ENCODE measurements around the gene SAP25.
"Not testable (repeated sequence)": the region's sequence is repeated elsewhere in the genome, so short reads cannot be mapped to it uniquely, and the experiment has no call there.

Gene SAP25

DNA sequence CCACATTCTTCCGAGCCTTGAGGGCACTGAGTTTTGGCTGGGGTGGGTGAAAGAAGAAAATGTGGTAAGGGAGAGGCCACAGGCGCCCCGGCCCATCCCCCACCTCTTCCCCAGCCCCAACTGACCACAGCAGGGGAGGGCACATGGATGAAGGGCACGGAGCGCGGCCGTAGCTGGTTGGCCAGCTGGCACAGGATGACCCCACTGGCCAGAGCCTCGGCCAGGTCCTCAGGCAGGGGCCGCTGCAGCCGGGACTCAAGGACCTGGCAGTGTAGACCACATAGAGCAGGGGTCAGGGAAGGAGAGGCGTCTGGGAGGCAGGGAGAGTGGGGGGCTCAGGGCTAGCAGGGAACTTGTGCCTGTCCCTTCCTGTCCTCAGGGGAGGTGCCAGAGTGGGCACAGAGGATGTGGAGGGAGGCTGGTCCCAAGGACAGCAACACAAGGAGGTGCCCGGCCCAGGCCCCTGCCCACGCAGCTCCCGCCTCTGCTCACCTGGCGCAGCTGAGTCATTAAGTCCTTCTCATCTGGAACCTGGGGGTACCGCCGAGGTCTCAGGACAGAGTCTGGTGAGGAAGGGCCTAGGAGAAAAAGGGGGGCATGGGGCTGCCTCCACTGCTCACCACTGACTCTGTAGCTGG is 2.2 kb upstream of the SAP25 start:
- DNase-seq (ENCODE audit: low read depth): no peak

DNA sequence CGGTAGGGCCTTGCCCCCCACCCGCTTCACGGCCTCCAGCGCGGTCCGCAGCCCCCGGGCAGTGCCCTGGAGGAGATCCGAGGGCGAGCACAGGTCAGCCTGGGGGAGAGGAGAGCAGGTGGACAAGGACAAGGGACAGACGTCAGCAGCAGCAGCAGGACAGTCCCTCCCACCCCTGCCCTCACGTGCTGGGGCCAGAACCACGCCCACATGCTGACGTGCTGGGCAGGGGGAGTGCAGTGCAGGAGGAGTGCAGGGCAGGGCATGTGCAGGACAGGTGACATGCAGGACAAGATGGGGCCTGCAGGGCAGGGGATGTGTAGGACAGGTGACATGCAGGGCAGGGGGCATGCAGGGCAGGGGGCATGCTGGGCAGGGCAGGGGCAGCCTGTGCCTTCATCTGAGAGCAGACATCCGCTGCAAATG is 1.5 kb upstream of the SAP25 start:
- no peak for DNase-seq (ENCODE audit: low read depth)

- no peak for DNase-seq (ENCODE audit: low read depth)
Measured at GRCh38 chr7:100574362-100575205, 884 bp upstream of the SAP25 start.

DNA sequence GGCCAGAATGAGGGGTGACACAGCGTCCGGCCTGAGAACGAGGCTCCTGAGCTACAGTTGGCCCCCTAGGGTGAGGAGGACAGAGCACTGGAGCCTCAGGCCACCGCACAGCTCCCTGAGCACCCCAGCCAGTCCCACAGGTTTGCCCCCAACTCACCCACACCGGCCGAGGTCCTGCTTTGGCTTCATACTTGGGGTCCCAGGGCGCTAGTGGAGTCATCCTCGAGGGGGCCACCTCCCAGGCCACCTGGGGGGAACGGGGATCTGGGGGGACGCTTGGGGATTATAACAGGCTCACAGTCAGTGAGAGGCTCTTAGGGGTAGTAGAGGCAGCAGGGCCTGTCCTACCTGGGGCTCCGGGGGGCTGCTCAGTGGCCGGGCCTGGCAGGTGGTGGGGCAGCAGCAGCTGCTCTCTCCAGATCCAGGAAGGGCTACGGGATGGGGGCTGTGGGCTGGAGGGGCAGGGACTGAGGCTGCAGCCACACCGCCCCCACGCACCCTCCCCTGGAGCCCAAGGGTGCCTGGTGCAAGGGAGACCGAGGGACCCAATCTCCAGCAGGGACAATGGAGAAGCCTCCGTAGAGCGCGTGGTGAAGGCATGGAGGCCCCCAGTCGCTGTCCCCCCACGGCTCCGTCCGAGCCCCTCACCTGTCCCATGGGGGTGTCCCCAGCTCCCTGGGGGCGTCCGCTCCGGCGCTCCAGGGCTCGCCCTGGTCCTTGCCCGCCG is 588 bp downstream of the SAP25 start:
- no peak for DNase-seq (ENCODE audit: low read depth)

- DNase-seq (ENCODE audit: low read depth): no peak
Measured at GRCh38 chr7:100572281-100572948, 1.3 kb downstream of the SAP25 start.

GRCh38 chr7:100571829-100572116 is 1.9 kb downstream of the SAP25 start:
- no peak for DNase-seq (ENCODE audit: low read depth)

DNA sequence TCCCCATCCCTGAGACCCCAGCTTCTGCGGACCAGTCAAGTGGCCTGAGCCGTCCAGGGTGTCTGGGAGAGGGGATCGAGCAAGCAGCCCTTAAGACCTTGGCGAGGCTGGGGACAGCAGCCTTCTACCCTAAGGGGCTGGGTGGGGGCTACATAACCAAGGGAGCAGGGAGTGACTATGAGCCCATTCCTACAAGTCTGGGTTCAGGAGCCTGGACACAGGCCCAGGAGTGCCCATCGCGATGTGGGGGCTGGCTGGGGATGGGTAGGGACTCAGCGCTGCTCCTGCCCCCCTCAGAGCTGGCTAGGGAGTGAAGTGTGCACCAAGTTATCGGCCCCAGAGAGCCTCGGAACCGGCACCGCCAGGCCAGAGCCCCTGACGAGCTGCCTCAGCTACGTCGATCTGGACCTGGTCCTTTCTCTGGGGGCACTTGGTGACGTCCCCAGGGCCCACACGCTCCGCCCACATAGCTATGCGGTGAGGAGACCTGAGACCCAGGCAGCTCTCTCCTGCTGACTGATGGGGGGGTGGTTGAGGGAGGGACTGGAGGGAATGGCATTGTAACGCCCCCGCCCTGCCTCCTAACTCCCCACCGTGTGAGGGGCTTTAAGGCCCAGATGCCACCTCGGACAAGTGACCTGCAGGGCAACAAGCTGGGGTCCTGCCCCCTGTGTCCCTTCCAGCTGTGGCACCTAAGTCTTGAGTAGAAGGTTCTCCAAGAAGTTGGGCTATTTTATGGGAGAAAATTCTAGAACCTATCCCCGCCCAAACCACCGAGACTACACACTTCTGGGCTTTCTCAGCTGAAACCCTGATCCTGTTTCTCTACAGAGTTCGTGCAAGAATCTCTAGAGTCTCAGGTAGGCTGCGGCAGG is 2.5 kb downstream of the SAP25 start:
- no peak for DNase-seq (ENCODE audit: low read depth)

DNA sequence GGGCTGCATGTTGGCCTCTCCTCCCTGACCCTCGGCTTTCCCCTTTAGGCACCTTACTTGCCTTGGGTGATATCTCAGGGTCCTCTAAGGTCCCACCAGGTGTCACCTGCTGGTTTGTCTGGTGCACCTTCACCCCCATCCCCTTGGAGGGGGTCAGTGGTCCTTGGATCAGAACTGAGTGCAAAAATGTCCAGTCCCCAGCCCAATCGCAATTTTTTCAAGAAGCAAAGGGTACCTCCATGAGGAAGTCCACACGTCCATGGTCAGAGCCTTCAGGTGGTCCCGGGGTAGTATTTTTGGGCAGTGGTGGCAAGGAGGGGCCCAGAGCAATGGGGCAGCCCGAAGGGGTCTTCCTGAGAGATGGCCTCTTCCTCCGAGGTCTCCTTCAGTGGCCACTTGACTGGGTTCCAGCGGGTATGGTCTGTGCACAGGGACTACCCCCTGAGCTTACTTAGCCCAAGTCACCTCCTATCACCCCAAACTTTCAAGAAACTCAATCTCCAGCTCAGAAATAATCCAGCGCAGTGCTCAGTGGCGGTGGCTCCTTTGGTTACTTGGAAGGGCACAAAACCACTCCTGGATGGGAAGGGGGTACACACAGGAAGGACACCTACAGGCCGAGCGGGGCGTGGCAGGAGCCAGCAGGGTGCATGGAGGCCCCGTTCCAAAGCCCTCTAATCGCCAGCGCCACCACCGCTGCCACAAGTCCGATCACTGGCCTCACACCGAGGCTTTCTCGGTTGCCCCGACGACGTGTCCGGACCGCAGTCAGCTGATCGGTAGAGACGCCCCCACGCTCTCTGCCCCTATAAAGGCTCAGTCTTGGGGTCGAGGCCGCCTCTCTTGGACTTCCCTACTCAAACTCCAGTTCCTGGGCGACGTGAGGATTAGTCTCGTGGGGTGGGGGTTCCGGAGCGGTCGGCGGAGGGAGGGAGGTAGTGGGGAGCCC is 4.5 kb downstream of the SAP25 start:
- DNase-seq (ENCODE audit: low read depth): no peak

DNA sequence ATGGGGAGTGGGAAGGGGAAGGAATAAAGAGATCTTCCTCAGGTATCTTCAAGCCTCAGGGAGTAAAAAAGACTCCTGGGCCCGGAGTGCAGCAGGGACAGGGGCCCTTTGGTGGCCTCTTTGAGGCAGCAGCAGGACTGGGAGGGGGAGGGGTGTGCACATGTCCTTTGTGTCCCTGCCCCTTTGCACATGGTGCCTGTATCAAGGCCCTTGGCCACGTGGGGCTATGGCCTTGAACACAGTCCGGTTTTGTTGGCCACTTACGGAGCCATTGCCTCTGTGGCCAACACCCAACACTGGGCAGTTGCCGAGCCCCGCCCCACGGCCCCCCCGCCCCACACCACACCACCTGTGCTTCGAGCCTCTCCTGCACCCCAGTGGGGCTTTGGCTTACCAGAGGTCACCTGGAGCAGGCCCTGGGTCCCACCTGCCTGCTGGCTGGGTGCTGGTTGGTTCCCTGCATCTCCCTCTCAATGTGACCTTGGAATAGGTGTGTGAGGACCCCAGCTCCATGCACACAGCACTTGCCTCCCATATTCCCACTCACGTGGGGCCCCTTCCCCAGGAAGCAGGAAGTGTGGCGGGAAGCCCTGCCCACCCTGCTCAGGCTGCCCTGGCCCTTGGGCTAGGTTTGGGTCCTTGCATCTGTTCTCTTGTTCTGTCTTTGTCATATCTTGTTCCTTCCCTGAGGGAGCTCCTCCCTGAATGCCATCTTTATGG is 5.4 kb downstream of the SAP25 start:
- no peak for DNase-seq (ENCODE audit: low read depth)

DNA sequence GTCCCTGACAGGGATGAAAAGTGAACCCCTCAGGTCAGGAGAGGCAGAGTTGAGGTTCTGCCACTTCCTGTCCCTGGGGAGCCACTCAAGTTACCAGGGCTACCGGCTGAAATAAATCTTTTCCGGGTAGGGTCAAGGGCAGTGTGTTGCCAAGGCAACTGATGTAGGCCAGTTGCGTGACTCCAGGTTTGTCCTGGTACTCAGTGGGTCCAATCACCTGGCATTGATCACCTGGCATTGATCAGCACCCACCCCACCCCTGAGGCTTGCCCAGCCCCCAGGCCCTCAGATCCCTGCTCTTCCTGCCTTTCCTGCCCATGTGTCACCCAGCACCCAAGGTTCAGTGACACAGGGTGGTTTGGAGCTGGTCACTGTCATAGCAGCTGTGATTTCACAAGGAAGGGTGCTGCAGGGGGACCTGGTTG is 5.9 kb downstream of the SAP25 start:
- DNase-seq (ENCODE audit: low read depth): no peak

DNA sequence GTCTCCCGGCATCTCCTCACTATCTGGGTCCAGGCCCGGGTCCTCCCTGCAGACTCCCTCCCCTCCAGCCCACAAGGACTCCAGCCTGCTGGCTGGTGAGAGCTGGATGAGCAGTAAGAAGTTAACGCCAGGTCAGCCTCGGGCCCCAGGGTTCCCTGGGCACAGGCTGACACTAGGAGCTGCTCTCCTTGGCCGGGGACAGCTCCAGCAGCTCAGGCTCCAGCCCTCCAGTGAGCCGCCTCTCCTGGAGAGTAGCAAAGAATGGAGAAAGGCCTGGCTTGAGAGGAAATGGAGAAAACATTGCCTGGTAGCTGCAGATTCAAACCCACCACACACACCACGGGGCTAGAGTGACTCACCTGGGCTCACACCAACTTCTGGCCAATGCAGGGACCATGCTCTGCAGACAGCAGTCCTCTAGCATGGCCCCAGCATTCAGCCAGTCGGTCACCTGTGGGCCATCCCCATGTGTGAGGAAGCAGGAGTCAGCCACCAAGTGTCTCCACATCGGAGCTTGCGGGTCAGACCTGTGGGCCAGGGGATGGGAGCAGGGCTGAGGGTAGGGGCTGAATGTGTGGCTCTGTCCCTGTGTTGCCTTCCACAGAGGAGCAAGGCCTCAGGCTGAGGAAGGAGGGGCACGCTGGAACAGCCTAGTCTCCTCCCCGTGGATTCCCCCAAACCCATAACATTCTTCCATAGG is 6.5 kb downstream of the SAP25 start:
- DNase-seq (ENCODE audit: low read depth): no peak

GRCh38 chr7:100566018-100566531 is 7.6 kb downstream of the SAP25 start:
- DNase-seq (ENCODE audit: low read depth): no peak

- no peak for DNase-seq (ENCODE audit: low read depth)
Measured at GRCh38 chr7:100565133-100565571, 8.5 kb downstream of the SAP25 start.

- DNase-seq (ENCODE audit: low read depth): not testable (repeated sequence)
Measured at GRCh38 chr7:100564405-100564804, 9.3 kb downstream of the SAP25 start.

DNA sequence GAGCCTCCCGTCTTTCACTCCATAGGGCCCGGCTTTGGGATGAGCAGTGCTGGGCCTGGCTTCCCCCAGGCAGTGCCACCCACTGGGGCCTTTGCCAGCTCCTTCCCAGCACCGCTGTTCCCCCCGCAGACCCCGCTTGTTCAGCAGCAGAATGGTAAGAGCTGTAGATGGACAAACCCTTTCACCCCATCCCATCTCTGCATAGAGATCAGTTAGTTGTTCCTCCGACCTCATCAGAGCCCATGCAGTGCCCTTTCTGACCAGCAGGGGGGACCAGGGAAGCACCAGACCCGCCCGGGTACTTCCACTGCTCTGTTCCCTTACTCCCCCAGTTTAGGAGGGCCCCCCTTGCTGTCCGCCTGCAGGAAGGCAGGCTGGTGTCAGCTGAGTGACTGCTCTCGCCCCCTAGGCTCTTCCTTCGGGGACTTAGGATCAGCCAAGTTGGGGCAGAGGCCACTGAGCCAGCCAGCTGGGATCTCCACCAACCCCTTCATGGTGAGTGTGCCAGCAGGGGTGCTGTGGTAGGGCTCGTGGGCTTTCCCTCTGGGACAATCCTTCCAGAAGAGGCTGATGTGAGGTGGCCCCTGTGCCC is 9.8 kb downstream of the SAP25 start:
- DNase-seq (ENCODE audit: low read depth): peak; percentile 81

GRCh38 chr7:100563100-100563564 is 10.6 kb downstream of the SAP25 start:
- no peak for DNase-seq (ENCODE audit: low read depth)

- no peak for DNase-seq (ENCODE audit: low read depth)
Measured at GRCh38 chr7:100562195-100563099, 11.3 kb downstream of the SAP25 start.

All from stimulated activated CD8-positive, alpha-beta memory T cell treated with anti-CD3 and anti-CD28 coated beads, Interleukin-12 subunit alpha, Interleukin-12 subunit beta, amount 100 ng/mL, for 1 hour (primary cell).